HK-2 (cell line): ENCODE data around the gene ACSM2B.
"Not testable (repeated sequence)": the region's sequence is repeated elsewhere in the genome, so short reads cannot be mapped to it uniquely, and the experiment has no call there.

ENCODE experiments used
- DNase-seq: peaks from one replicate; pipeline ENCODE4 v3.0.0-alpha.2; 2018; ENCODE audit not compliant: unreplicated experiment

The ACSM2B gene

GRCh38 chr16:20536669-20537068, 39.5 kb downstream of the ACSM2B start:
- not testable (repeated sequence) for DNase-seq

- DNase-seq, result not testable (repeated sequence)
Observed at GRCh38 chr16:20532284-20532792, 43.8 kb downstream of the ACSM2B start.

GRCh38 chr16:20531795-20532194, 44.4 kb downstream of the ACSM2B start:
- not testable (repeated sequence) for DNase-seq

- no peak for DNase-seq
Observed at GRCh38 chr16:20520103-20520502, 56.1 kb downstream of the ACSM2B start.

- no peak for DNase-seq
Observed at GRCh38 chr16:20519231-20519630, 56.9 kb downstream of the ACSM2B start.

- no peak for DNase-seq
Observed at GRCh38 chr16:20517149-20517548, 59.0 kb downstream of the ACSM2B start.

- DNase-seq, result no peak
Observed at GRCh38 chr16:20515688-20516090, 60.5 kb downstream of the ACSM2B start.

GRCh38 chr16:20510323-20510722, 65.8 kb downstream of the ACSM2B start:
- DNase-seq, result no peak

- DNase-seq, result no peak
Observed at GRCh38 chr16:20507280-20507679, 68.9 kb downstream of the ACSM2B start.

- DNase-seq, result no peak
Observed at GRCh38 chr16:20504418-20504817, 71.7 kb downstream of the ACSM2B start.

- not testable (repeated sequence) for DNase-seq
Observed at GRCh38 chr16:20491448-20491847, 84.7 kb downstream of the ACSM2B start.

GRCh38 chr16:20490994-20491393, 85.2 kb downstream of the ACSM2B start:
- not testable (repeated sequence) for DNase-seq
